ENCODE measurements around the gene TBC1D14. TPM values are rescaled to one million over a fixed set of nuclear protein-coding genes. Genes with fewer than 3 reads are reported as not detected.
"Not testable (repeated sequence)": the region's sequence is repeated elsewhere in the genome, so short reads cannot be mapped to it uniquely, and the experiment has no call there.

The TBC1D14 gene
- total and polyA plus RNA-seq, 10 donors = 13.7 to 114 (median 68.4) TPM

GRCh38 chr4:6972375-6972650 lies 62.7 kb downstream of the TBC1D14 start:
- intact Hi-C loops (cut with DNase I; ENCODE audit: low total_unique reads) = loop anchor here (10.0 kb wide), 1 partner anchor 72 kb away; the partner anchor contains the start of gene TADA2B
- DNase-seq = no peak
- WGBS, 5 donors = 79 to 97% (median 87%) methylated on average over 8 of the region's 8 CpGs
- H3K27me3 ChIP-seq (replicated peaks in 1 of 7) = no peaks in the 10 kb centered on the region
- H3K4me1 ChIP-seq = peaks cover 5 to 72% (median 30%) of the 10 kb centered on the region in 6 donors
- H3K4me3 ChIP-seq = no peak overlapping the region
- H3K9me3 ChIP-seq = no peaks in the 10 kb centered on the region
- TF ChIP-seq POLR2AphosphoS5 (IDR thresholded peaks at IDR 0.05) (peak in 1 of 3 donors; percentile 20), CTCF (IDR thresholded peaks at IDR 0.05 in 8 of 11, conservative IDR thresholded peaks at IDR 0.05 in 3 of 11) (no peak)
- peak overlapping the region in 1 of 8 donors; percentile 9 for H3K27ac ChIP-seq
- peaks cover 0 to 44% (median 7%) of the 10 kb centered on the region in 6 donors for H3K36me3 ChIP-seq

- Histone ChIP-seq H3K36me3 (peaks cover 0 to 38% (median 3%) of the 10 kb centered on the region in 6 donors), H3K9me3 (no peaks in the 10 kb centered on the region), H3K27me3 (replicated peaks in 1 of 7) (no peaks in the 10 kb centered on the region), H3K4me3 (no peak overlapping the region), H3K27ac (no peak overlapping the region), H3K4me1 (peaks cover 5 to 66% (median 27%) of the 10 kb centered on the region in 6 donors)
- TF ChIP-seq CTCF (IDR thresholded peaks at IDR 0.05 in 8 of 11, conservative IDR thresholded peaks at IDR 0.05 in 3 of 11) = no peak
- TF ChIP-seq POLR2AphosphoS5 (IDR thresholded peaks at IDR 0.05) = no peak
- TF ChIP-seq POLR2A (IDR thresholded peaks at IDR 0.05) = no peak
- DNase-seq = no peak
- WGBS, 5 donors = 91 to 96% (median 94%) methylated on average over 9 of the region's 9 CpGs
- intact Hi-C loops (cut with DNase I; ENCODE audit: low total_unique reads) = loop anchor here (10.0 kb wide), 1 partner anchor 72 kb away; the partner anchor contains the start of gene TADA2B
Observed at GRCh38 chr4:6972911-6973310, 63.3 kb downstream of the TBC1D14 start.

DNA sequence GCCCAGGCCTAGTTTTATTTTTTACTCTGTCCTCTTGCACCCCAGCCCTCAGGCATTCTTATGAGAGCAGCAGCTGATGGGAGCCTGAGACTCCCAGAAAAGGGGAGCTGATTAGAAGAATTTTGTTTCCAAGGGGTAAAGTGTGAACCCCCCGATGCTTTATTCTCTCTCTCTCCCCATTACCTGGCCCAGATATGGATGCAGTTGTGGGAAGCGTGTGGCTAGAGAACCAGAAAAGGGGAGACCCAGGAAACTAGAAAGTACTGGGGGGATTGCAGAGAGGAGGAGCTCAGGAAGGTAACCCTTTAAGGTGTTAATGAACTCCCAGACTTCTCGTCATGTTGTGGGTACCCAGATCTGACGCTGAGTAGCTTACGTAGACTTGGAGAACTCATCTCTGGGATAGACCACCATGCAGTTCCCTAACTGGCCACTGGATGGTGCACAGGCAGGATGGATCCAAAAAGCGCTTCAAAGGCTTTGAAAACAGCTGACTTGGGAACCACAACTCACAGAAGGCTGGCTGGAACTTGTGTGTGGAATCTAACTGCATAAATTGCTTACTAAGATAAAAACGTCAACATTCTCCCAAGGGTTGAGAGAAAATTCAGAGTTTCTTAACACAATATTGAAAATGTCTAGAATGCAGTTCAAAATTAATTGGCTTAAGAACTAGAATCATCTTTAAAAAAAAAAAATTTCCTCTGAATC lies 64.7 kb downstream of the TBC1D14 start:
- H3K4me3 ChIP-seq = no peak overlapping the region
- peaks cover 0 to 24% (median 0%) of the 10 kb centered on the region in 6 donors for H3K36me3 ChIP-seq
- peak overlapping the region in 2 of 8 donors; percentile 18 to 26 for H3K27ac ChIP-seq
- TF ChIP-seq POLR2AphosphoS5 (IDR thresholded peaks at IDR 0.05) (peak in 1 of 3 donors; percentile 74), CTCF (IDR thresholded peaks at IDR 0.05 in 8 of 11, conservative IDR thresholded peaks at IDR 0.05 in 3 of 11) (peak; percentile 94 to 98 (median 95)), POLR2A (IDR thresholded peaks at IDR 0.05) (no peak)
- 29 to 36% (median 31%) methylated on average over 7 of the region's 7 CpGs for WGBS, 5 donors
- no peaks in the 10 kb centered on the region for H3K9me3 ChIP-seq
- H3K27me3 ChIP-seq (replicated peaks in 1 of 7) = no peaks in the 10 kb centered on the region
- peaks cover 5 to 57% (median 26%) of the 10 kb centered on the region in 6 donors for H3K4me1 ChIP-seq
- DNase-seq = peak; percentile 87
- intact Hi-C loops (cut with DNase I; ENCODE audit: low total_unique reads) = loop anchor here (10.0 kb wide), 1 partner anchor 71 kb away; the partner anchor contains the start of gene TADA2B

DNA sequence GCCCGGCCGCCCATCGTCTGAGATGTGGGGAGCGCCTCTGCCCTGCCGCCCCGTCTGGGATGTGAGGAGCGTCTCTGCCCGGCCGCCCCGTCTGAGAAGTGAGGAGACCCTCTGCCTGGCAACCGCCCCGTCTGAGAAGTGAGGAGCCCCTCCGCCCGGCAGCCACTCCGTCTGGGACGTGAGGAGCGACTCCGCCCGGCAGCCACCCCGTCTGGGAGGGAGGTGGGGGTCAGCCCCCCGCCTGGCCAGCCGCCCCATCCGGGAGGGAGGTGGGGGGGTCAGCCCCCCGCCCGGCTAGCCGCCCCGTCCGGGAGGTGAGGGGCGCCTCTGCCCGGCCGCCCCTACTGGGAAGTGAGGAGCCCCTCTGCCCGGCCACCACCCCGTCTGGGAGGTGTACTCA lies 68.2 kb downstream of the TBC1D14 start:
- H3K9me3 ChIP-seq; H3K36me3 ChIP-seq; H3K4me3 ChIP-seq; H3K27me3 ChIP-seq (replicated peaks in 1 of 7); DNase-seq: not testable (repeated sequence)
- H3K4me1 ChIP-seq = peaks cover 5 to 36% (median 21%) of the 10 kb centered on the region in 6 donors
- WGBS, 5 donors = 91 to 100% (median 96%) methylated on average over 3 to 17 of the region's 33 CpGs
- peak overlapping the region in 2 of 8 donors; percentile 41 to 54 for H3K27ac ChIP-seq
- intact Hi-C loops (cut with DNase I; ENCODE audit: low total_unique reads) = loop anchor here (10.0 kb wide), 1 partner anchor 67 kb away; the partner anchor contains the start of gene TADA2B

Data from spleen (tissue), 11 donors.